Effector CD8-positive, alpha-beta T cell (primary cell): ENCODE measurements around the gene CADM3.

Experiments
- DNase-seq: peaks from one replicate; lab custom pipeline; 2025; lab: John Stamatoyannopoulos, UW

The CADM3 gene

GRCh38 chr1:159206110-159206509 lies 34.7 kb downstream of the CADM3 start:
- no peak for DNase-seq

GRCh38 chr1:159207080-159207479 lies 35.7 kb downstream of the CADM3 start:
- no peak for DNase-seq

GRCh38 chr1:159207774-159208173 lies 36.4 kb downstream of the CADM3 start:
- DNase-seq, result no peak

GRCh38 chr1:159208175-159208825 lies 36.9 kb downstream of the CADM3 start:
- DNase-seq, result no peak

GRCh38 chr1:159209061-159209460 lies 37.6 kb downstream of the CADM3 start:
- DNase-seq, result no peak

- peak; percentile 33 for DNase-seq
Observed at GRCh38 chr1:159211331-159212136, 40.1 kb downstream of the CADM3 start.

GRCh38 chr1:159212596-159212995 lies 41.2 kb downstream of the CADM3 start:
- no peak for DNase-seq

- DNase-seq, result no peak
Observed at GRCh38 chr1:159214149-159214760, 42.8 kb downstream of the CADM3 start.

- no peak for DNase-seq
Observed at GRCh38 chr1:159218649-159219636, 47.5 kb downstream of the CADM3 start.

- DNase-seq, result no peak
Observed at GRCh38 chr1:159222075-159222865, 50.9 kb downstream of the CADM3 start.

- no peak for DNase-seq
Observed at GRCh38 chr1:159223004-159223403, 51.6 kb downstream of the CADM3 start.

- no peak for DNase-seq
Observed at GRCh38 chr1:159228554-159228953, 57.1 kb downstream of the CADM3 start.

- no peak for DNase-seq
Observed at GRCh38 chr1:159229260-159229885, 58.0 kb downstream of the CADM3 start.

- DNase-seq, result no peak
Observed at GRCh38 chr1:159229896-159230295, 58.5 kb downstream of the CADM3 start.

GRCh38 chr1:159239551-159240220 lies 68.3 kb downstream of the CADM3 start:
- DNase-seq, result no peak

- DNase-seq, result no peak
Observed at GRCh38 chr1:159247266-159247665, 75.9 kb downstream of the CADM3 start.

- no peak for DNase-seq
Observed at GRCh38 chr1:159248311-159248710, 76.9 kb downstream of the CADM3 start.

GRCh38 chr1:159250638-159251216 lies 79.3 kb downstream of the CADM3 start:
- DNase-seq, result no peak
